ENCODE measurements around the gene ISM2. TPM values are rescaled to one million over a fixed set of nuclear protein-coding genes. Genes with fewer than 3 reads are reported as not detected.

ISM2 gene
- total RNA-seq, 1 donor from 2014 or later, result 0.39 TPM

DNA sequence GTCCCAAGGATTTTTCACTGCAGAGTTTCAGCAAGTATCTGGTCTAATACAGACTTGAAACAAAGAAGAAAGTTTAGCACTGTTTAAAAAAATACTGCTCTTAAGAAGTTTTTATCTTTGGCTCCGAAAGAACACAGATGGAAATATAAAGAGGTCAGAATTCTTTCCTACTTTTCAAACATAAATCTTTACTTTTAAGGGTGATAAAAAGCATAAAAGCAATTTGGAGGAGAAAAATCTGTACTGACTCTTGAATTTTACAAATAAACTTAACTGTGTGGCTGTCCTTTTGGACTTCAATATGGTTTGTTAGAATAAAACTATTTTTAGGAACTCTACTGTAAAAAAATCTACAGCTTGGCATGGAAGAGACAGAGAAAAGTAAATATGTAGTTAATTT is 27.6 kb upstream of the ISM2 start:
- no peak overlapping the region for H3K4me3 Mint-ChIP-seq (ENCODE audit: unreplicated experiment)
- FAIRE-seq, result no peak
- peaks cover 11% of the 10 kb centered on the region for H3K36me3 Mint-ChIP-seq (ENCODE audit: low read depth, unreplicated experiment)
- Histone ChIP-seq H3K9ac (ENCODE audit: low read length) (no peak overlapping the region), H3K36me3 (ENCODE audit: insufficient read depth, low read length) (peaks cover 6% of the 10 kb centered on the region), H2AFZ (ENCODE audit: low read depth, low read length) (no peak overlapping the region), H3K9me3 (ENCODE audit: insufficient read depth, low read depth, low read length) (no peaks in the 10 kb centered on the region), H4K20me1 (ENCODE audit: insufficient read depth, low read length) (peaks cover 8% of the 10 kb centered on the region), H3K27me3 (ENCODE audit: insufficient read depth, low read length) (no peaks in the 10 kb centered on the region), H3K4me2 (ENCODE audit: low read length) (no peak overlapping the region), H3K27ac (ENCODE audit: low read depth, low read length) (no peak overlapping the region), H3K4me3 (ENCODE audit: insufficient read depth, low read depth, low read length) (no peak overlapping the region), H3K79me2 (ENCODE audit: insufficient read depth, low read length) (peaks cover 3% of the 10 kb centered on the region), H3K4me1 (ENCODE audit: insufficient read depth, low read length) (no peaks in the 10 kb centered on the region)
- H3K27me3 Mint-ChIP-seq (ENCODE audit: low read depth, unreplicated experiment), result no peaks in the 10 kb centered on the region
- no peaks in the 10 kb centered on the region for H3K9me3 Mint-ChIP-seq (ENCODE audit: unreplicated experiment)
- no peak for TF ChIP-seq CTCF (IDR thresholded peaks at IDR 0.05; ENCODE audit: insufficient read depth, low read depth, low read length)
- no peak for TF ChIP-seq EZH2 (IDR thresholded peaks at IDR 0.05; ENCODE audit: insufficient read depth, low read length)
- DNase-seq (ENCODE audit: low read depth), result no peak
- no peak overlapping the region for H3K27ac Mint-ChIP-seq (ENCODE audit: unreplicated experiment)
- peaks cover 12% of the 10 kb centered on the region for H3K4me1 Mint-ChIP-seq (ENCODE audit: low read depth, unreplicated experiment)

GRCh38 chr14:77524536-77524935 is 25.9 kb upstream of the ISM2 start:
- Histone ChIP-seq H3K27me3 (ENCODE audit: insufficient read depth, low read length) (no peaks in the 10 kb centered on the region), H3K9me3 (ENCODE audit: insufficient read depth, low read depth, low read length) (no peaks in the 10 kb centered on the region), H3K4me1 (ENCODE audit: insufficient read depth, low read length) (no peaks in the 10 kb centered on the region), H3K4me3 (ENCODE audit: insufficient read depth, low read depth, low read length) (no peak overlapping the region), H3K36me3 (ENCODE audit: insufficient read depth, low read length) (peaks cover 18% of the 10 kb centered on the region), H3K79me2 (ENCODE audit: insufficient read depth, low read length) (peaks cover 3% of the 10 kb centered on the region), H4K20me1 (ENCODE audit: insufficient read depth, low read length) (peaks cover 8% of the 10 kb centered on the region), H2AFZ (ENCODE audit: low read depth, low read length) (no peak overlapping the region), H3K9ac (ENCODE audit: low read length) (no peak overlapping the region), H3K4me2 (ENCODE audit: low read length) (no peak overlapping the region), H3K27ac (ENCODE audit: low read depth, low read length) (no peak overlapping the region)
- no peaks in the 10 kb centered on the region for H3K9me3 Mint-ChIP-seq (ENCODE audit: unreplicated experiment)
- TF ChIP-seq EZH2 (IDR thresholded peaks at IDR 0.05; ENCODE audit: insufficient read depth, low read length) (no peak), CTCF (IDR thresholded peaks at IDR 0.05; ENCODE audit: insufficient read depth, low read depth, low read length) (no peak)
- DNase-seq (ENCODE audit: low read depth) (peak; percentile 14), FAIRE-seq (no peak)
- H3K4me1 Mint-ChIP-seq (ENCODE audit: low read depth, unreplicated experiment), result peaks cover 3% of the 10 kb centered on the region
- no peak overlapping the region for H3K4me3 Mint-ChIP-seq (ENCODE audit: unreplicated experiment)
- peaks cover 11% of the 10 kb centered on the region for H3K36me3 Mint-ChIP-seq (ENCODE audit: low read depth, unreplicated experiment)
- H3K27ac Mint-ChIP-seq (ENCODE audit: unreplicated experiment), result no peak overlapping the region
- no peaks in the 10 kb centered on the region for H3K27me3 Mint-ChIP-seq (ENCODE audit: low read depth, unreplicated experiment)

GRCh38 chr14:77523109-77523508 is 24.5 kb upstream of the ISM2 start:
- Mint-ChIP-seq H3K4me3 (ENCODE audit: unreplicated experiment) (no peak overlapping the region), H3K27me3 (ENCODE audit: low read depth, unreplicated experiment) (no peaks in the 10 kb centered on the region), H3K27ac (ENCODE audit: unreplicated experiment) (no peak overlapping the region), H3K4me1 (ENCODE audit: low read depth, unreplicated experiment) (peaks cover 3% of the 10 kb centered on the region), H3K9me3 (ENCODE audit: unreplicated experiment) (no peaks in the 10 kb centered on the region), H3K36me3 (ENCODE audit: low read depth, unreplicated experiment) (peaks cover 16% of the 10 kb centered on the region)
- DNase-seq (ENCODE audit: low read depth), result no peak
- H3K9ac ChIP-seq (ENCODE audit: low read length), result no peak overlapping the region
- TF ChIP-seq EZH2 (IDR thresholded peaks at IDR 0.05; ENCODE audit: insufficient read depth, low read length) (no peak), CTCF (IDR thresholded peaks at IDR 0.05; ENCODE audit: insufficient read depth, low read depth, low read length) (no peak)
- no peak for FAIRE-seq
- H3K4me2 ChIP-seq (ENCODE audit: low read length), result no peak overlapping the region
- peaks cover 8% of the 10 kb centered on the region for H4K20me1 ChIP-seq (ENCODE audit: insufficient read depth, low read length)
- H3K79me2 ChIP-seq (ENCODE audit: insufficient read depth, low read length), result peaks cover 3% of the 10 kb centered on the region
- H3K9me3 ChIP-seq (ENCODE audit: insufficient read depth, low read depth, low read length), result no peaks in the 10 kb centered on the region
- no peaks in the 10 kb centered on the region for H3K4me1 ChIP-seq (ENCODE audit: insufficient read depth, low read length)
- H2AFZ ChIP-seq (ENCODE audit: low read depth, low read length), result no peak overlapping the region
- peaks cover 27% of the 10 kb centered on the region for H3K36me3 ChIP-seq (ENCODE audit: insufficient read depth, low read length)
- H3K4me3 ChIP-seq (ENCODE audit: insufficient read depth, low read depth, low read length), result no peak overlapping the region
- H3K27me3 ChIP-seq (ENCODE audit: insufficient read depth, low read length), result no peaks in the 10 kb centered on the region
- H3K27ac ChIP-seq (ENCODE audit: low read depth, low read length), result no peak overlapping the region

All from astrocyte (in vitro differentiated cells and primary cell).